ENCODE measurements around the gene GPR87.

GPR87 gene

GRCh38 chr3:151350656-151351055 is 34.0 kb upstream of the GPR87 start:
- no peak for TF ChIP-seq CTCF (IDR thresholded peaks at IDR 0.05; ENCODE audit: low read length, missing control alignments)
- no peak overlapping the region for H3K4me3 ChIP-seq (replicated peaks; ENCODE audit: low read depth, low read length)
- no peak for DNase-seq (ENCODE audit: low read depth)

- no peak for DNase-seq (ENCODE audit: low read depth)
- no peak overlapping the region for H3K4me3 ChIP-seq (replicated peaks; ENCODE audit: low read depth, low read length)
- TF ChIP-seq CTCF (IDR thresholded peaks at IDR 0.05; ENCODE audit: low read length, missing control alignments): no peak
Observed at GRCh38 chr3:151347432-151347831, 30.8 kb upstream of the GPR87 start.

- H3K4me3 ChIP-seq (replicated peaks; ENCODE audit: low read depth, low read length): no peak overlapping the region
- no peak for DNase-seq (ENCODE audit: low read depth)
- TF ChIP-seq CTCF (IDR thresholded peaks at IDR 0.05; ENCODE audit: low read length, missing control alignments): no peak
Observed at GRCh38 chr3:151346292-151346691, 29.7 kb upstream of the GPR87 start.

- DNase-seq (ENCODE audit: low read depth): peak; percentile 62
- no peak for TF ChIP-seq CTCF (IDR thresholded peaks at IDR 0.05; ENCODE audit: low read length, missing control alignments)
Observed at GRCh38 chr3:151345859-151346258, 29.2 kb upstream of the GPR87 start.

GRCh38 chr3:151331696-151332095 is 15.1 kb upstream of the GPR87 start:
- TF ChIP-seq CTCF (IDR thresholded peaks at IDR 0.05; ENCODE audit: low read length, missing control alignments): no peak
- no peak overlapping the region for H3K4me3 ChIP-seq (replicated peaks; ENCODE audit: low read depth, low read length)
- no peak for DNase-seq (ENCODE audit: low read depth)

More at GRCh38 chr3:151345859-151346258, 29.2 kb upstream of the GPR87 start:
- H3K4me3 ChIP-seq (replicated peaks; ENCODE audit: low read depth, low read length): no peak overlapping the region

- DNase-seq (ENCODE audit: low read depth): peak; percentile 46
- H3K4me3 ChIP-seq (replicated peaks; ENCODE audit: low read depth, low read length): no peak overlapping the region
- no peak for TF ChIP-seq CTCF (IDR thresholded peaks at IDR 0.05; ENCODE audit: low read length, missing control alignments)
Observed at GRCh38 chr3:151330899-151331298, 14.3 kb upstream of the GPR87 start.

GRCh38 chr3:151330379-151330778 is 13.8 kb upstream of the GPR87 start:
- no peak for TF ChIP-seq CTCF (IDR thresholded peaks at IDR 0.05; ENCODE audit: low read length, missing control alignments)
- no peak overlapping the region for H3K4me3 ChIP-seq (replicated peaks; ENCODE audit: low read depth, low read length)
- no peak for DNase-seq (ENCODE audit: low read depth)
